Measurements from ENCODE around the gene ADARB2.
"Not testable (repeated sequence)": the region's sequence is repeated elsewhere in the genome, so short reads cannot be mapped to it uniquely, and the experiment has no call there.

Gene ADARB2

DNA sequence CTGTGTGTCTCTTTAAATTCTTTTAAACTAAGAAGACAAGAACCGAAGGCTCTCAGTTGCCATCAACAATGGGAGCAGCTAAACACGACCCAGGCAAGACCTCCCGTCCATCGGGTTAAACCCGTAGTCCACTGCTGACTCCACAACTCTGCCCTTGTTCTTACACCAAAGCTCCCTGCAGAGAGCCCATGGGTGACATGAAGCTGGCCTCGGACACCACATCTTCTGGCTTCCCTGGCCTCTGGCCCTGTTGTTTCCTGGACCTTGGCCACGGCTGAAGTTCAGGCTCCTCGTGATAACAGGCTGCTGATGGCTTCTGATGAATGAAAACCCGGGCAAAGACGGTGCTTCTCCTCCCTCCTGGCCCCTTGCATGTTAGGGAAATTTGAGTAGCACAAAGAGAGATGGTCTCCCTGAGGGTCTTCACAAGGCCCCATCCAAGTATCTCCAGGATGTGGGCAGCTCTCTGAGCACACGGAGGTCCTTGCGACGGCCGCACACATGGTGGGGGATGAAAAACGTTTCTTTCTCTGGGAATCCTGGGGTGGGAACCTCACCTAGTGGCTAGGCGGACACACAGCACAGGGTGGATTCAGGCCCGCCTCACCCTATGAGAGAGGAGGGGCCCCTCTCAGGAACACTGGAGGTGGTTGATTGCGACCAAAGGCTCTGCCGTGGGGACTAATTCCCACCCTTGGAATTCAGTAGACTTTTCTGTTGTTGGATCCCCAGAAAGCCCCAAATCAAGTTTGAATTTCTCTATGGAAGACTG is 271.1 kb downstream of the ADARB2 start:
- ChIA-PET POLR2A (no interaction called here), CTCF (interaction anchor here (1.1 to 2.3 kb wide), 4 partner anchors 8 to 47 kb away, joined by 3 to 9 read pairs (median 4); no protein-coding TSS in a partner anchor)
- TF ChIP-seq, protein P1, sequence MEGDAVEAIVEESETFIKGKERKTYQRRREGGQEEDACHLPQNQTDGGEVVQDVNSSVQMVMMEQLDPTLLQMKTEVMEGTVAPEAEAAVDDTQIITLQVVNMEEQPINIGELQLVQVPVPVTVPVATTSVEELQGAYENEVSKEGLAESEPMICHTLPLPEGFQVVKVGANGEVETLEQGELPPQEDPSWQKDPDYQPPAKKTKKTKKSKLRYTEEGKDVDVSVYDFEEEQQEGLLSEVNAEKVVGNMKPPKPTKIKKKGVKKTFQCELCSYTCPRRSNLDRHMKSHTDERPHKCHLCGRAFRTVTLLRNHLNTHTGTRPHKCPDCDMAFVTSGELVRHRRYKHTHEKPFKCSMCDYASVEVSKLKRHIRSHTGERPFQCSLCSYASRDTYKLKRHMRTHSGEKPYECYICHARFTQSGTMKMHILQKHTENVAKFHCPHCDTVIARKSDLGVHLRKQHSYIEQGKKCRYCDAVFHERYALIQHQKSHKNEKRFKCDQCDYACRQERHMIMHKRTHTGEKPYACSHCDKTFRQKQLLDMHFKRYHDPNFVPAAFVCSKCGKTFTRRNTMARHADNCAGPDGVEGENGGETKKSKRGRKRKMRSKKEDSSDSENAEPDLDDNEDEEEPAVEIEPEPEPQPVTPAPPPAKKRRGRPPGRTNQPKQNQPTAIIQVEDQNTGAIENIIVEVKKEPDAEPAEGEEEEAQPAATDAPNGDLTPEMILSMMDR (IDR thresholded peaks at IDR 0.05; ENCODE audit: control extremely low read depth, extremely low read depth, low read depth, missing control alignments), result no peak
- no peak for DNase-seq (ENCODE audit: extremely low spot score)

DNA sequence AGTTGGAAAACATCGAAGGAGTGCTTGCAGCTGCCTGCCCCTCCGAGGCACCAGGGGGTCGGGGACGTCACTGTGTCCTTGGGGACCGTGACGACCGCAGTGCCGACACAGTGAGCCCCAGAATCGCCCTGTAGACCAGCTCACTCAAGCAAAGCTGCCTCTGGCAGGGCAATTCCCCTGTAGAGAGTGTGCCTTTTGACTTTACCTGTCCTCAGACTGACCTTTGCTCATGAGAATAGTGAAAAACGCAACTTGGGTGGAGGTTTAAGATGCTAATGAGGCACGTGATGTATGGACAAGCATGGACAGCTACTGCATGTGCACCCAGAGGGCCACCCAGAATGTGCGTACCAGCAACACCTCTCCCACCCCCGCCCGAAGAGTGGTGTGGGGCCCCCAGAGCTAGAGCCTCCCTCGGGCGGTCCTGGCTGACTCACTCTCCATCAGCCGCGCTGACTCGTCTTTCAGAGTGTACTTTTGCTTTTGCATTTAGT is 271.9 kb downstream of the ADARB2 start:
- DNase-seq (ENCODE audit: extremely low spot score), result no peak
- TF ChIP-seq, protein P1 (IDR thresholded peaks at IDR 0.05; ENCODE audit: control extremely low read depth, extremely low read depth, low read depth, missing control alignments), result no peak
- POLR2A ChIA-PET, result no interaction called here
- CTCF ChIA-PET, result interaction anchor here (1.1 to 1.5 kb wide), 3 partner anchors 13 to 47 kb away, joined by 3 to 4 read pairs (median 4); no protein-coding TSS in a partner anchor

DNA sequence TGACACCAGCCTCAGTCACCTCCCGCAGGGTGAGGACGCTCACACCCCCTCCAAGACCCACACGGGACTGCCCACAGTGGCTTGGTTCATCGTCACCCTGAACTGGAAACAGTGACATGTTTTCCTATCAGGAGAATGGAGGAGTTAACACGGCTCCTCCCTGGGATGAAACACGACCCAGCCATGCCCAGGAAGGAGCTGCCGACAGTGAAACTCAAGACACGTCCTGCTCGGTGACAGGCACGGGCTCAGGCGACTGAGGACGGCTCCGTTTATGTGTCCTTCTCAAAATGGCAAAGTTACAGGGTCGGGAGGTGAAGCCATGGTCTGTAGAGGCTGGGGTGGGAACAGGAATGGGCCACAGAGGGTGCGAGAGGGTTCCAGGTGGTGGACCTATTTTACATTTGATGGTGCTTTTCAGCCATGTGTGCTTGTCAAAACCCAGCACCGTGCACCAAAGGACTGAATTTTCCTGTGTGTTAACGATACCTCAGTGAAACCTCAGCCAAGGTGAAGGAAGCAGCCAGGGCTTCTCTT is 272.4 kb downstream of the ADARB2 start:
- ChIA-PET POLR2A (no interaction called here), CTCF (interaction anchor here (1.1 to 1.5 kb wide), 3 partner anchors 13 to 48 kb away, joined by 3 to 4 read pairs (median 4); no protein-coding TSS in a partner anchor)
- TF ChIP-seq, protein P1 (IDR thresholded peaks at IDR 0.05; ENCODE audit: control extremely low read depth, extremely low read depth, low read depth, missing control alignments), result no peak
- DNase-seq (ENCODE audit: extremely low spot score), result no peak

GRCh38 chr10:1463971-1464370 is 273.4 kb downstream of the ADARB2 start:
- POLR2A ChIA-PET; DNase-seq (ENCODE audit: extremely low spot score); CTCF ChIA-PET: not testable (repeated sequence)

- TF ChIP-seq, protein P1 (IDR thresholded peaks at IDR 0.05; ENCODE audit: control extremely low read depth, extremely low read depth, low read depth, missing control alignments), result no peak
- ChIA-PET CTCF (no interaction called here), POLR2A (no interaction called here)
- no peak for DNase-seq (ENCODE audit: extremely low spot score)
These were observed 274.2 kb downstream of the ADARB2 start for GRCh38 chr10:1462994-1463633.

- TF ChIP-seq, protein P1 (IDR thresholded peaks at IDR 0.05; ENCODE audit: control extremely low read depth, extremely low read depth, low read depth, missing control alignments), result no peak
- CTCF ChIA-PET, result no interaction called here
- POLR2A ChIA-PET, result no interaction called here
- no peak for DNase-seq (ENCODE audit: extremely low spot score)
These were observed 274.8 kb downstream of the ADARB2 start for GRCh38 chr10:1462521-1462920.

GRCh38 chr10:1462032-1462431 is 275.3 kb downstream of the ADARB2 start:
- no peak for DNase-seq (ENCODE audit: extremely low spot score)
- TF ChIP-seq, protein P1 (IDR thresholded peaks at IDR 0.05; ENCODE audit: control extremely low read depth, extremely low read depth, low read depth, missing control alignments), result no peak
- ChIA-PET POLR2A (no interaction called here), CTCF (no interaction called here)

Data from GM10248 (cell line).